ENCODE data around the gene CNFN.

Gene CNFN

DNA sequence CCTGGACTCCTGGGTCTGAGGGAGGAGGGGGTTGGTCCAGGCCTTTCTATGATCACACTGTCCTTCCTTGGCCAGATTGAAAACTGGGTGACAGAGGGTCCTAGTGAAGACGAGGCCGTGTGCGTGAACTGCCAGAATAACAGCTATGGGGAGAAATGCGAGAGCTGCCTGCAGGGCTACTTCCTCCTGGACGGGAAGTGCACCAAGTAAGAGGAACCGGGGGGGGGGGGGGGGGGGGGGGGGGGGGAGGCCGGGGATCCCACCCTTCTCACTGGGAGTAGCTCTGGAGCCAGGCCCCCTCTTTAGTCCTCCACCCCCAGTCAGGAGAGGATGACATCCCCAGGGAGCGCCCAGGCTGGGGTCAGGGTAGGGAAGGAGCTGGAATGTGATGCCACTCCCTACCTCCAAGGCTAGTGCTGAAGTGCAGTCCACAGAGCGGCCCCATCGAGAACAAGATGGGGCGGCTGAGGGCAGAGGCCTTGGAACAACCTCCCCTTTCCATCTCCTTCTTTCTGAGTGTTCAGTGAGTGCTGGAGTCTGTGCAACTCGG lies 19.4 kb downstream of the CNFN start:
- DNase-seq, result no peak

DNA sequence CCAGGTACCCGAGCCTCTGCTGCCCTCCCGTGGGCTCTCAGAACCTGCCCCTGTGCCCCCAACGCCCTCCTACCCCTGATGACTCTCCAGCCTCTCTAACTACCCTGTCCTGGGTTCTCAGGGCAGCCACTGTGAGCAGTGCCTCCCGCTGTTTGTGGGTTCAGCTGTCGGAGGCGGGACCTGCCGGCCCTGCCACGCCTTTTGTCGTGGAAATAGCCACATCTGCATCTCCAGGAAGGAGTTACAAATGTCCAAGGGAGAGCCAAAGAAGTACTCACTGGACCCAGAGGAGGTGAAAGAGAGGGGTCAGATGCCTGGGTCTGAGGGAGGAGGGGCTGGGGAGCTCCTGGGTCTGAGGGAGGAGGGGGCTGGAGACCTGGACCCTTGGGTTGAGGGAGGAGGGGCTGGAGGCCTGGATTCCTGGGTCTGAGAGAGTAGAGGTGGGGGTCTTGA lies 20.0 kb downstream of the CNFN start:
- peak; percentile 26 for DNase-seq

DNA sequence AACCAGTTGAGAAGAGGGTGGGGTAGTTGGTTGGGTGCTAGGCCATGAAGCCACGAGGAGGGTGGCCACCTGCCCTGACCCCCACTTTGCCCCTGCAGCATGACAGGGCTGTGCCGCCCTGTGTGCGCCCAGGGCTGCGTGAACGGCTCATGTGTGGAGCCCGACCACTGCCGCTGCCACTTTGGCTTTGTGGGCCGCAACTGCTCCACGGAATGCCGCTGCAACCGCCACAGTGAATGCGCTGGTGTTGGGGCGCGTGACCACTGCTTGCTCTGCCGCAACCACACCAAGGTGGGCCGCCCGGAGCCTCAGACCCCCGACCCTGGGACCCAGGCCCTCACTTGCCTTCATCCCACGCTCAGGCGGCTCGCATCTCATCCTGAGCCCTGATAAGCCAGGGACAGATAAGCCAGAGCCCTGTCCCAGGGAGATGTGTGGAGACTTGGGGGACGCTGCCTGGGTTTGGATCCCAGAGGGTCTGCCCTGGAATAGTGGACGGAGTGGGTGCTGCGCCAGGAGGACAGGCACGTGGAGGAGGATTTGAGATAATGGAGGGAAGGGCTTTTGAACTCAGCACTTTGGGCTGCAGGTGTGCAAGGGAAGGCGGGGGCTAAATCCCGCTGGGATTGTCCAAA lies 20.5 kb downstream of the CNFN start:
- DNase-seq, result no peak

DNA sequence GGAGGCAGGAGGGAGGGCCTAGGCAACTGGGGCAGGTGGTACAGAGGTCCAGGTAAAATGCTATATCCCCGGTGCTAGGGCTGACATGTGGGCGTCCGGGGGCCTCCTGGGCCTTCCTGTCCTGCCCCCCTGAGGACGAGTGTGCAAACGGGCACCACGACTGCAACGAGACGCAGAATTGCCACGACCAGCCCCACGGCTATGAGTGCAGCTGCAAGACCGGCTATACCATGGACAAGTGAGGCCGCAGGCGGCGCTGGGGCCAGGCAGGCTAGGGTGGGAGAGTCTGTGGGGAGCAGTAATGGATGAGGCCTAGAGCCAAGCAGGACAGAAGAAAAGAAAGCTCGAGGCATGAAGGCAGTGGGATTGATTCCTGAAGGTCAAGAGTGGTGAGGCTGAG lies 21.3 kb downstream of the CNFN start:
- DNase-seq, result no peak

DNA sequence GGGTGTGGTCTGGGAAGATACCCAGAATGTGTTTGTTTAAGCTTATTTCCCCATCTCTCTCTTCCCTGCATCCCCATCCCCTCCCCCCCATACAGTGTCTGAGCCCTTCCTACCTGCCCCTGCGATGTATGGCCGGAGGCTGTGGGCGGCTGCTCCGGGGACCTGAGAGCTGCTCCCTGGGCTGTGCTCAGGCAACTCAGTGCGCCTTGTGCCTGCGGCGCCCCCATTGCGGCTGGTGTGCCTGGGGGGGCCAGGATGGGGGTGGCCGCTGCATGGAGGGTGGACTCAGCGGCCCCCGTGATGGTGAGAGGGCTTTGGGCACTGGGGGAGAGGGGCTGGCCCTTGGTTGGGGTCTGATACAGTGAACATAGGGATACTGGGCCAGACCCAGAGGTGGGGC lies 21.7 kb downstream of the CNFN start:
- DNase-seq, result no peak

DNA sequence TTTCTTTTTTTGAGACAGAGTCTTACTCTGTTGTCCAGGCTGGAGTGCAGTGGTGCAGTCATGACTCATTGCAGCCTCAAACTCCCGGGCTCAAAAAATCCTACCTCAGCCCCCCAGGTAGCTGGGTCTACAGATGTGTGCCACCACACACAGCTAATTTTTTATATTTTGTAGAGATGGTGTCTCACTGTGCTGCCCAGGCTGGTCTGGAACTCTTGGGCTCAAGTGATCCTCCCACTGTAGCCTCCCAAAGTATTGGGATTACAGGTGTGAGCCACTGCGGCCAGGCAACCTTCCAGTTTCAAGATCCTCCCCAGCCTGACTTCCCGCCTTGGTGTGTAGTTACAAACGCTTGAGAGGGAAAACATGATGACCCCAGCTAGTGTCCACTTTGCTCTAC lies 22.2 kb downstream of the CNFN start:
- DNase-seq, result no peak

DNA sequence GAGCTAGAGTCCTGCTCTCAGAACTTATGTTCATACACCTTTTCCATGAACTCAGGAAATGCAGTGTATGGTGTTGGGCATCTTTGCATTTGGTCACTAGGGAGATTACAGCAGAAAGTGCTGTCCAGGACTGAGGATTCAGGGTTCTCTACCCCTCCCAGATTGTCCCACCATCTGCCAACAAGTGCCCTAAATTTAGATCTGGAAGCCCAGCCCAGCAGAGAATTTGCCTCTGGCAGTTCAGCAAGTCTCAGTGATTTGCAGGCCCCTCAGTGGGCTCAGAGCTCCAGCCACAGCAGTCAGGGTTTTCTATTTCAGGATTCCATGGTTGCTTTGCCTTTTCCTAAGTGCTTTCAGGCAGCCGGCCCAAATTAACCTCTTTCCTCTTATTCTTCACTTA lies 23.4 kb downstream of the CNFN start:
- no peak for DNase-seq

DNA sequence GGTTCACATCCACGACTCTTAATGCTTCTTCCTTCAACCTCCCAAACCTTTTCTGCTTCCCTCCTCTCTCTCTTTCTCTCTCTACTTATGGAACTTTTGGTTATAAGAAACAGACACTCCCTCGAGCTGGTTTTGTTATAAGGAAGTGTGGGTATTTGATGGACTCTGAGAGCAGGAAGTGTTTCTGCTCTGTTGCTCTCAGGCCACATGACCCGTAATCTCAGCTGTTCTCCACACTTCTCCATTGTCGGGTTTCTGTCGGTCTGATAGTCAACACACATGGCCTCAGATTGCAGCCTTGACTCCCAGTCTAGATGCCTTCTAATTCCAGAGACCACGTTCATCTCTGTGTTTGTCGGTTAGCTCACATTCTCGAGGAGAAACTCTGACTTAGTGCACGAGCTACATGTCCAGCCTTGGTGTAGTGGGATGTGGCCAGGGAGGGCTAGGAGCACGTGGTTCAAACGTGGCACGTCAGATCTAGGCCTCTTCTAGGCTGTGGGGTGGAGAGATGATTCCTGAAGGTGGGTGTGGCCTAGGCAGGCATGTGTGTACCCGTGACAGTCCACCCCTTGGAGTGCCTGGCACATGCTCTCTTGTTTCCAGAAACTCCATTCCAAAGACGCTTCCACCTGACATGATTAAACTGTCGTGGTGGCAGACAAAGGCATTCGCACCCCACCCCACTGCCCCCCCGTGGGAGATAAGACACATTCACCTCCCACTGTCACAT lies 26.3 kb downstream of the CNFN start:
- no peak for DNase-seq

DNA sequence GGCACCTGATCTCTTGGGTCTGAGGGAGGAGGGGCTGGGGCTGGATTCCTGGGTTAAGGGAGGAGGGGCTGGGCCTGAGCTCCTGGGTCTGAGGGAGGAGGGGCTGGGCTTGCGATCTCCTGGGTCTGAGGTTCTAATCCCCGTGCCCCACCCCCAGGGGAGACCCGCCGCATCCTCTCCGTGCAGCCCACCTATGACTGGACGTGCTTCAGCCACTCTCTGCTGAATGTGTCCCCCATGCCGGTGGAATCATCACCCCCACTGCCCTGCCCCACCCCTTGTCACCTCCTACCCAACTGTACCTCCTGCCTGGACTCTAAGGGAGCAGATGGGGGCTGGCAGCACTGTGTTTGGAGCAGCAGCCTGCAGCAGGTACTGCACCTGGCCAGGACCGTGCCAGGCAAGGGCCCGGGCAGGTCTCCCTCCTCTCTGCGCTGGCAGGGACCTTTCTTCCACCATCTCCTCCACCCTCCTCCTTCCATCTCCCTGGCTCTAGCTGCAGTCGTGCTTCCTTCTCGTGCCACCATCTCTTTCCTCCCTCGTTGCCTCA lies 27.1 kb downstream of the CNFN start:
- DNase-seq, result no peak

DNA sequence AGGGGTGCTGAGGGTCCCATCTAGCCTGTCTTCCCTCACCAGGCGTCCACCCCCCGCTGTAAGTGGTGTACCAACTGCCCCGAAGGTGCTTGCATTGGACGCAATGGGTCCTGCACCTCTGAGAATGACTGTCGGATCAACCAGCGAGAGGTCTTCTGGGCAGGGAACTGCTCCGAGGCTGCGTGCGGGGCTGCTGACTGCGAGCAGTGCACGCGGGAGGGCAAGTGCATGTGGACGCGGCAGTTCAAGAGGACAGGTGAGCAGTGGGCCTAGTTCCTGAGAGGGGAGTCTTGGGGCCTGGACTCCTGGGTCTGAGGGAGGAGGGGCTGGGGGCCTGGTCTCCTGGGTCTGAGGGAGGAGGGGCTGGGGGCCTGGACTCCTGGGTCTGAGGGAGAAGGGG lies 27.8 kb downstream of the CNFN start:
- DNase-seq, result no peak

DNA sequence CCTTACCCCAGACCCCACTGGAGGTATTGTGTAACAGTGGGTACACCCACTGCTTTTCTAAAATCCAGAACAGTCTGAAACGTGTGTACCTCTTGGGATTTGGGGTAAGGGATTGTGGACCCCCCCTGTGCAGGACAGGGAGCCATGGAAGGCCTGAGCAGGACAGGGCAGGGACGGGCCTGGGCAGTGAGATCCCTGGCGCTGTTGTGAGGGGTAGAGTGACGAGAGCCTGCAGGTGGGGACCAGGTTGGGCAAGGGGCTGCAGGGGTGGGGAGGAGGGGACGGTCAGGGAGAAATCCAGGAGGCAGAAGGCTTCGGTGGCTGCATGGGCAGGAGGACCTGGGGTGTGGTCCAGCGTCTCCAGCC lies 28.6 kb downstream of the CNFN start:
- DNase-seq, result no peak

DNA sequence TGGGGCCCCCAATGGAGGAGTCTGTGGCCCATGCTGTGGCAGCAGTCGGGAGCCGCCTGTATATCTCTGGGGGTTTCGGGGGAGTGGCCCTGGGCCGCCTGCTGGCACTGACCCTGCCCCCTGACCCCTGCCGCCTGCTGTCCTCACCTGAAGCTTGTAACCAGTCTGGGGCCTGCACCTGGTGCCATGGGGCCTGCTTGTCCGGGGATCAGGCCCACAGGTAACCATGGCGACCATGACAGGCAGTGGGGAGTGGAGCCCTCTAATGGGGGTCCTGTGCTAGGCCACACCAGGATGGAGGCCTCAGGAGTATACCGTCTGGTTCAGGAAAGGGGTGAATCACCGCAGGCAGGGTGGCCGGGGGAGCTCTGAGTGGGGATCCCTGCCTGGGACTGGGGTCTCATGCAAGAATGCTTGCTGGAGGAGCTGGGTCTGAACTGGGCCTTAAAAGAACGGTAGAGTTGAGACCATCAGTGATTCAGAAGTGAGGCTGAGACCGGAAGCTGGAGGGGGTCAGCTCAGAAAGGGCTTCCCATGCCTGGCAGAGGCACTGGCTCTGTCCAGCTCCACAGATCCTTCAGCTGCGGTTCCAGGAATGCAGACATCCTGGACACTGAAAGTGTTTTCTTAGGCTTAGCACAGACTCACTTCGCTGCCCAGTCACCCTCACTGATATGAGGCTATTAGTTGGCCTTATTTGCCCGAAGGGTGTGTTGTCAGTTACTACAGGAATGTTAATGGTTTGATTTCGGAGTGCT lies 29.1 kb downstream of the CNFN start:
- DNase-seq, result no peak

DNA sequence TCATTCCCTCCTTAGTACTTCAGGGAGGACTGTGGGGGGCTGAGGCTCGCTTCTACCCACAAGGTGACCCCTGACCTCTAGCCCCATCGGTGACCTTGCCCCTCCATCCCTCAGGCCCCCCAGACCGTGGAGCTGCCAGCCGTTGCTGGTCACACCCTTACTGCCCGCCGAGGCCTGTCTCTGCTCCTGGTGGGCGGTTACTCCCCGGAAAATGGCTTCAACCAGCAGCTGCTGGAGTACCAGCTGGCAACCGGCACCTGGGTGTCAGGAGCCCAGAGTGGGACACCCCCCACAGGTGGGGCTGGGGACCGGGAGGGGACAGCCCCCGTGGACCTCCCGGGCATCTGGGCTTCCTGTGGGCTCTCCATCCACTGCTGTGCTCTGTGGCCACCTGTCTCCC lies 32.8 kb downstream of the CNFN start:
- DNase-seq, result no peak

DNA sequence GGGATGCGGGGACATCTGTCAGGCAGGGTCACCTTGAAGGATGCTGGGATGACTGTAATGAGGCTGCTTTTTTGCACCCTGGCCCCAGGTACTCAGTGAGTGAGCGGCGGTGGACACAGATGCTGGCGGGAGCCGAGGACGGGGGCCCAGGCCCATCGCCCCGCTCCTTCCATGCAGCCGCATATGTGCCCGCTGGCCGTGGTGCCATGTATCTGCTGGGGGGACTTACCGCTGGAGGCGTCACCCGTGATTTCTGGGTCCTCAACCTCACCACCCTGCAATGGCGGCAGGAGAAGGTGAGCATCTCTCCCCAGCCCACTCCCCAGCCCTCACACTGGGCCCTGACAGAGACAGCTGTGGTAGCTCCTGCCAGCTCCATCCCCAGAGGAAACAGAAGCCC lies 33.4 kb downstream of the CNFN start:
- no peak for DNase-seq

DNA sequence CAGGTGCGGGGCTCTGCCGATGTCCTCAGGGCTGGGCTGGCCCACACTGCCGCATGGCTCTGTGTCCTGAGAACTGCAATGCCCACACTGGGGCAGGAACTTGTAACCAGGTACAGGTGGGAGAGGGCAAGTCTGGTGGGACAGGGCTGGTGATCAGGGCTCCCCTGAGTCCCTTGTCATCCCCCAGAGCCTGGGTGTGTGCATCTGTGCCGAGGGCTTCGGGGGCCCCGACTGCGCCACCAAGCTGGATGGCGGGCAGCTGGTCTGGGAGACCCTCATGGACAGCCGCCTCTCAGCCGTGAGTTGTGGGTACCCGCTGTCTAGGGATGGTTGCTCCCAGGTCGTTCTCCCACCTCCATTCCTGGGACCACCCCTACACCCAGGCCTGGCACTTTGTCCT lies 34.2 kb downstream of the CNFN start:
- no peak for DNase-seq

DNA sequence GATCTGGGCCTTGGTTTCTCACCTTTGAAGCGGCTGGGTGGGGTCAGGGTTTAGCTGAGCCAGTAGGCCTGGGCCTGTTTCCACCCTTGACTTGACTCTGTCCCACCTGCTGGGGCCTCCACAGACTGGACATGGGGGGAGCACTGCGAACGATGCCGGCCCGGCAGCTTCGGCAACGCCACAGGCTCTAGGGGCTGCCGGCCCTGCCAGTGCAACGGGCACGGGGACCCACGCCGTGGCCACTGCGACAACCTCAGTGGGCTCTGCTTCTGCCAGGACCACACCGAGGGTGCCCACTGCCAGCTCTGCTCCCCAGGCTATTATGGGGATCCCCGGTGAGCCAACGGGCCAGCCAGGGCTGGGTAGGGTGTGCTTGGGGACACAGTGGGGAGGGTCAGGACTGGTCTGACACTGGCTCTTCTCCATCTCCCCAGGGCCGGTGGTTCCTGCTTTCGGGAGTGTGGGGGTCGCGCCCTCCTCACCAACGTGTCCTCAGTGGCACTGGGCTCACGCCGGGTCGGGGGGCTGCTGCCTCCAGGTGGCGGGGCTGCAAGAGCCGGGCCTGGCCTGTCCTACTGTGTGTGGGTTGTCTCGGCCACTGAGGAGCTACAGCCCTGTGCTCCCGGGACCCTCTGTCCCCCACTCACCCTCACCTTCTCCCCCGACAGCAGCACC lies 36.6 kb downstream of the CNFN start:
- no peak for DNase-seq

DNA sequence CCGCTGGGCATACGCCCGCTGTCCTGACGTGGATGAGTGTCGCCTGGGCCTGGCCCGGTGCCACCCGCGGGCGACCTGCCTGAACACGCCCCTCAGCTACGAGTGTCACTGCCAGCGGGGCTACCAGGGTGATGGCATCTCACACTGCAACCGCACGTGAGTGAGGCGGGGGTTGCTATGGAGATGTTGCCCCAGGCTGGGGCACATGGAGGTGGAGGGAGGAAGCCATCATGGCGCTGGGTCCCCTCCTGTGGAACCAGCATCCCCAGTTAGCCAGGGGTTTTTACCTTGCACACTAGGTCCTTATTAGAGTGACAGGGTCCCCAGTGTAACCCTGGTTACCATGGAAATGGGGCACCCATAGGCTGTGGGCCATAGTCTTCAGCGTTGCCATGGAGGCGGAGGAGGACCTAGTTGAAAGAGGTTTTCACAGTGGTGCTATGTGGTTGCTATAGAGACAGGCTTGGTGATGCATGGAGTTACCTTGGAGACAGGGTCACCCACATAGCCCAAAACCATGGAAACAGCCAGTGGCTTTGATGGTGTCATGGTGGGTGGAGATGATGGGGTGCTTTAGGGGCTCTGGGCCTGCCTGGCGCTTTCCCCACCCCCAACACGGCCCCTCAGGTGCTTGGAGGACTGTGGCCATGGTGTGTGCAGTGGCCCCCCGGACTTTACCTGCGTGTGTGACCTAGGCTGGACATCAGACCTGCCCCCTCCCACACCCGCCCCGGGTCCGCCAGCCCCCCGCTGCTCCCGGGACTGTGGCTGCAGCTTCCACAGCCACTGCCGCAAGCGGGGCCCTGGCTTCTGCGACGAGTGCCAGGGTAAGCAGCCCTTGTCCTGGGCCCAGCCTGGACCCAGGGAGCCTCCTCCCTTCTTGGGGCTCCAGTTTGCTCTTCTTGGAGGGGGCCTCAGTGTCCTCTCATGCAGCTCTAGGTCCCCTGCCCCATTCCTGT lies 37.5 kb downstream of the CNFN start:
- DNase-seq, result no peak

DNA sequence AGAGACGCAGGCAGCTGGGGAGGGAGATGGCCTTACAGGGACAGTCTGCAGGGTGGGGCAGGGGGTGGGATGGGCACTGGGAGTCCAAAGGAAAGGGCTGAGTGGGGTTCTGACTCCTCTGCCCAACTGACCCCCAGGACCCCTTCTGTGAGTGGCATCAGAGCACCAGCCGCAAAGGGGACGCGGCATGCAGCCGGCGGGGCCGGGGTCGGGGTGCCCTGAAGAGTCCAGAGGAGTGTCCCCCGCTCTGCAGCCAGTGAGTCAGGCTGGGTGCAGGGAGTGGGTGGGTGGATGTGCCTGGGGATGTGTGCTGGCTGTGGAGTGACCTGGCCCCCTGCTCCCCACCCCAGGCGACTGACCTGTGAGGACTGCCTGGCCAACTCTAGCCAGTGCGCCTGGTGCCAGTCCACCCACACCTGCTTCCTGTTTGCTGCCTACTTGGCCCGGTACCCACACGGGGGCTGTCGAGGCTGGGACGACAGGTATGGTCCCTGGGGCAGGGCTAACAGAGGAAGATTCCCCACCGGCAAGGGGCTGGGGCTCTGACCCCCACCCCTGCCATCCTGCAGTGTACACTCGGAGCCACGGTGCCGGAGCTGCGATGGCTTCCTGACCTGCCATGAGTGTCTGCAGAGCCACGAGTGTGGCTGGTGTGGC lies 38.9 kb downstream of the CNFN start:
- DNase-seq, result no peak

DNA sequence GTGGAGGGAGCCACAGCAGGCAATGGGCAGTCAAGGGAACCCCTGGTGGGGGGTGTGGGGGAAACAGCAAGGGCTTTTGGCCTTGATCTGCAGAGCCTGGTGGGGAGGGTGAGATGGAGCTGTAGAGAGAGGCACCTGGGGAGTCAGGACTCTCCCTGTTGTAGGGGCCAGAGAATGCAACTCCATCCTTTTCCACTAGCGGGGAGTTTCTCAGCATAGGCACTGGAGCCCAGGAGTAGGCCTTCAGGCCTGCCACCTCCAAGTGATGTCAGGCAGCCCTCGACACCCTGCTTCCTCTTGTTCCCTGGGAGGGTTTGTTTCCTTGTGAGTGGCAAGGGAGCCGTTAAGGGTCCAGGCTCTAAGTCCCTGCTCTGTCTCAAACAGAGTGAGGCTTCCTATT lies 39.7 kb downstream of the CNFN start:
- DNase-seq, result no peak

DNA sequence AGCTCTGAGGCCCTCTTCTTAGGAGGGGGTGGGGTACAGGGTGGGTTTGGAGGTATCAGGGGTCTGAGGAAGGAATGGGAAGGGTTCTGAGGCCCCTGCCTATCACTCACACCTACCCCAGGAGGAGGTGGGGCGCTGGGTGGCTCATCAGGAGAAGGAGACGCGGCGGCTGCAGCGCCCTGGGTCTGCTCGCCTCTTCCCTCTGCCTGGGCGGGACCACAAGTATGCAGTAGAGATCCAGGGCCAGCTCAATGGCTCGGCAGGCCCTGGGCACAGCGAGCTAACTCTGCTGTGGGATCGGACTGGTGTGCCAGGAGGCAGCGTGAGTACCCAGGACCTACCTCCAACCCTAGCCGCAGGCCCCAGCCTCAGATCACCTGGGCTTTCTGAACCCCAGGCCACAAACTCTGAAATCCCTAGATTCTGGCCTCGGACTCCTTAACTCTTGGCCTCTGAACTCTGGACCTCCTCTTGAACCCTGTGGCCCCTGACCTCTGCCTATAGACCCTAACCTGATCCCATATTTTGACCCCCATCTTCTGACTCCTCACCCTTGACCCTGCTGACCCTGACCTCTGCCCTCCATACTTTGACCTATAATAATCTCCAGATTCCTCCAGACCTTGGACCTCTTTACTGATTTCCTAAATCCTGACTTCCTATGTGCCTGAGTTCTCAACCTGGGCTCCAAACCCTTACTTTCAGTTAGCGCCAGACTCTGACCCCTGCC lies 40.6 kb downstream of the CNFN start:
- DNase-seq, result no peak

DNA sequence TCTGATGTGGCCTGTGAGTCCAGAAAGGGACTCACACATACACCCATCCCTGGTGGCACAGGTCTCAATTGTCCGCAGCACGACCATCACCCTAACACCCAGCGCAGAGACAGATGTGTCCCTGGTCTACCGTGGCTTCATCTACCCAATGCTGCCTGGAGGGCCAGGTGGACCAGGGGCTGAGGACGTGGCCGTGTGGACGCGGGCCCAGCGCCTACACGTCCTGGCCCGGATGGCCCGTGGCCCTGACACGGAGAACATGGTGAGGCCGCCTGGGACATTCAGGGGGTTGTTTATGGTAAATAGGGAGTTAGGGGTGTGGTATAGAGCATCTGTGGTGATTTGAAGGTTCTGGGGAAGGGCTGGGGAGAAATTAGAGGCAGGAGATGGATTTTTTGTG lies 41.9 kb downstream of the CNFN start:
- DNase-seq, result no peak

Data from NCI-H774 (cell line).